GM12873 (cell line): Measurements from ENCODE around the gene MSGN1.

Source experiments
- CTCF ChIP-seq: IDR thresholded peaks from 2 replicates; pipeline ENCODE4 v1.5.1; 2012; ENCODE audit warnings: low read depth, mild to moderate bottlenecking, moderate library complexity, low read length, control low read depth; ENCODE audit not compliant: insufficient read depth; ENCODE audit errors: missing control alignments

Gene MSGN1

GRCh38 chr2:17795309-17795708 is 21.0 kb upstream of the MSGN1 start:
- TF ChIP-seq CTCF = no peak

GRCh38 chr2:17798338-17798737 is 17.9 kb upstream of the MSGN1 start:
- no peak for TF ChIP-seq CTCF

GRCh38 chr2:17799301-17800120 is 16.7 kb upstream of the MSGN1 start:
- no peak for TF ChIP-seq CTCF

GRCh38 chr2:17800219-17800618 is 16.0 kb upstream of the MSGN1 start:
- no peak for TF ChIP-seq CTCF

- TF ChIP-seq CTCF = no peak
Observed at GRCh38 chr2:17800693-17801458, 15.4 kb upstream of the MSGN1 start.

- TF ChIP-seq CTCF = no peak
Observed at GRCh38 chr2:17803497-17803896, 12.8 kb upstream of the MSGN1 start.

GRCh38 chr2:17804358-17804757 is 11.9 kb upstream of the MSGN1 start:
- no peak for TF ChIP-seq CTCF
